Breast epithelium (tissue), 4 donors: Measurements from ENCODE around the gene TMEM164. TPM values are rescaled to one million over a fixed set of nuclear protein-coding genes. Genes with fewer than 3 reads are reported as not detected.

Experiments used
- DNase-seq, 2 donors: peaks; one replicate each; pipeline ENCODE4 v3.0.0-alpha.2; 2019; ENCODE audit warnings: low spot score in 2 of 2
- H3K27ac ChIP-seq, 2 donors: fragments of 200-600 bp; sonication (generic) in 1 of 2; one replicate each; pipeline ENCODE4 v1.5.1; 2016 to 2019; ENCODE audit warnings: mild to moderate bottlenecking in 1 of 2
- H3K27me3 ChIP-seq, 2 donors: fragments of 200-600 bp; sonication (generic) in 1 of 2; one replicate each; pipeline versions ENCODE4 v1.5.1 to v1.6.0; 2017 to 2019; ENCODE audit warnings: control low read depth in 1 of 2, mild to moderate bottlenecking in 1 of 2
- H3K36me3 ChIP-seq: fragments of 200-600 bp; one replicate; pipeline ENCODE4 v1.5.1; 2019
- H3K4me1 ChIP-seq, 2 donors: fragments of 200-600 bp; sonication (generic); one replicate each; pipeline ENCODE4 v1.5.1; 2016 to 2019; ENCODE audit warnings: control low read depth in 1 of 2
- H3K4me3 ChIP-seq, 3 donors: fragments of 200-600 bp; sonication (generic); 1 replicate in 2 of 3; 2 replicates in 1 of 3; pipeline ENCODE4 v1.5.1; 2016 to 2019; ENCODE audit warnings: mild to moderate bottlenecking in 3 of 3, moderate library complexity in 2 of 3
- H3K9me3 ChIP-seq, 2 donors: fragments of 200-600 bp; sonication (generic) in 1 of 2; one replicate each; pipeline ENCODE4 v1.5.1; 2016 to 2019; ENCODE audit warnings: control low read depth in 1 of 2
- POLR2A ChIP-seq: fragments of 450-650 bp; IDR thresholded peaks from one replicate; pipeline ENCODE4 v1.6.1; 2016; ENCODE audit warnings: antibody characterized with exemption, mild to moderate bottlenecking, moderate library complexity
- POLR2AphosphoS5 ChIP-seq, 3 donors: sonication (generic); formaldehyde crosslinking; IDR thresholded peaks; one replicate each; pipeline ENCODE4 v1.6.1; 2017; ENCODE audit warnings: antibody characterized with exemption in 3 of 3
- intact Hi-C: fragments of 100-400 bp; cut with DNase I; formaldehyde crosslinking; loops from one replicate; pipeline ENCODE4 v1.15.1; 2023; ENCODE audit warnings: low total_unique reads
- total RNA-seq, 3 donors: library from RNA; depleted of rRNA; stranded (reverse); fragments of >200 nt; gene quantifications; one replicate each; pipeline ENCODE4 v1.1.0, GENCODE V29; 2016
- TF ChIP-seq, protein P1 (sequence below), 3 donors: fragments of 450-650 bp; IDR thresholded peaks; one replicate each; pipeline ENCODE4 v1.5.1; 2016 to 2017; ENCODE audit warnings: antibody characterized with exemption in 3 of 3, mild to moderate bottlenecking in 3 of 3, moderate library complexity in 3 of 3

TMEM164 gene
- total RNA-seq, 3 donors from 2014 or later = 35.7 to 58.7 (median 56.5) TPM

- H3K27ac ChIP-seq = no peak overlapping the region
- no peak overlapping the region for H3K4me3 ChIP-seq
- no peaks in the 10 kb centered on the region for H3K4me1 ChIP-seq
- TF ChIP-seq POLR2A (no peak), POLR2AphosphoS5 (IDR thresholded peaks at IDR 0.05) (no peak)
- TF ChIP-seq, protein P1, sequence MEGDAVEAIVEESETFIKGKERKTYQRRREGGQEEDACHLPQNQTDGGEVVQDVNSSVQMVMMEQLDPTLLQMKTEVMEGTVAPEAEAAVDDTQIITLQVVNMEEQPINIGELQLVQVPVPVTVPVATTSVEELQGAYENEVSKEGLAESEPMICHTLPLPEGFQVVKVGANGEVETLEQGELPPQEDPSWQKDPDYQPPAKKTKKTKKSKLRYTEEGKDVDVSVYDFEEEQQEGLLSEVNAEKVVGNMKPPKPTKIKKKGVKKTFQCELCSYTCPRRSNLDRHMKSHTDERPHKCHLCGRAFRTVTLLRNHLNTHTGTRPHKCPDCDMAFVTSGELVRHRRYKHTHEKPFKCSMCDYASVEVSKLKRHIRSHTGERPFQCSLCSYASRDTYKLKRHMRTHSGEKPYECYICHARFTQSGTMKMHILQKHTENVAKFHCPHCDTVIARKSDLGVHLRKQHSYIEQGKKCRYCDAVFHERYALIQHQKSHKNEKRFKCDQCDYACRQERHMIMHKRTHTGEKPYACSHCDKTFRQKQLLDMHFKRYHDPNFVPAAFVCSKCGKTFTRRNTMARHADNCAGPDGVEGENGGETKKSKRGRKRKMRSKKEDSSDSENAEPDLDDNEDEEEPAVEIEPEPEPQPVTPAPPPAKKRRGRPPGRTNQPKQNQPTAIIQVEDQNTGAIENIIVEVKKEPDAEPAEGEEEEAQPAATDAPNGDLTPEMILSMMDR (IDR thresholded peaks at IDR 0.05) = no peak
- DNase-seq = no peak
- peaks cover 0 to 19% of the 10 kb centered on the region in 2 donors for H3K27me3 ChIP-seq
- no peaks in the 10 kb centered on the region for H3K36me3 ChIP-seq
- H3K9me3 ChIP-seq = no peaks in the 10 kb centered on the region
- intact Hi-C loops = no loop called here
These were observed 78.4 kb downstream of the TMEM164 start for GRCh38 chrX:110081320-110081719.

DNA sequence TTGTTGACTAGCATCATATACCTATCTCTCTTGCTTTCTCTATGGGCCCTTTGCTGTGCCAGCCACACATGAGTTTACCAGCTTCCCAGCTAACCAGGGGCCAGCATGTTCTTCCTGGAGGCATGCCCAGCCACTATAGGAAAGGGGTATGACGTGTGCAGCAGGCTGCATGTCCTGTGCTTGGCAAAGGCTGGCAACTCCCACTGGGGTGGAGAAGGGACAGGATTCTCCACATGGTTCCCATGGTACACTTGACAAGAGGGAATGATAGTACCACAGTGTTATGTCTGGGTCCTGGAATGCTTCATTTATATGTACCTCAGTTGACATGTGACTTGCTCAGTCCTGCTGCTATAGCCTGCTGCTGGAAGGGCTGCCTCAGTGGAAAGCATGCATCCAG is 78.8 kb downstream of the TMEM164 start:
- intact Hi-C loops = no loop called here
- no peak for TF ChIP-seq POLR2AphosphoS5 (IDR thresholded peaks at IDR 0.05)
- no peak for TF ChIP-seq POLR2A
- TF ChIP-seq, protein P1 (IDR thresholded peaks at IDR 0.05) = no peak
- Histone ChIP-seq H3K4me3 (no peak overlapping the region), H3K36me3 (no peaks in the 10 kb centered on the region), H3K27me3 (peaks cover 0 to 21% of the 10 kb centered on the region in 2 donors), H3K4me1 (no peaks in the 10 kb centered on the region), H3K9me3 (no peaks in the 10 kb centered on the region), H3K27ac (no peak overlapping the region)
- no peak for DNase-seq

- no peaks in the 10 kb centered on the region for H3K9me3 ChIP-seq
- no peaks in the 10 kb centered on the region for H3K4me1 ChIP-seq
- intact Hi-C loops = no loop called here
- H3K36me3 ChIP-seq = no peaks in the 10 kb centered on the region
- TF ChIP-seq, protein P1 (IDR thresholded peaks at IDR 0.05) = no peak
- TF ChIP-seq POLR2AphosphoS5 (IDR thresholded peaks at IDR 0.05) (no peak), POLR2A (no peak)
- DNase-seq = no peak
- no peak overlapping the region for H3K4me3 ChIP-seq
- peaks cover 0 to 25% of the 10 kb centered on the region in 2 donors for H3K27me3 ChIP-seq
- no peak overlapping the region for H3K27ac ChIP-seq
These were observed 79.2 kb downstream of the TMEM164 start for GRCh38 chrX:110082161-110082560.

DNA sequence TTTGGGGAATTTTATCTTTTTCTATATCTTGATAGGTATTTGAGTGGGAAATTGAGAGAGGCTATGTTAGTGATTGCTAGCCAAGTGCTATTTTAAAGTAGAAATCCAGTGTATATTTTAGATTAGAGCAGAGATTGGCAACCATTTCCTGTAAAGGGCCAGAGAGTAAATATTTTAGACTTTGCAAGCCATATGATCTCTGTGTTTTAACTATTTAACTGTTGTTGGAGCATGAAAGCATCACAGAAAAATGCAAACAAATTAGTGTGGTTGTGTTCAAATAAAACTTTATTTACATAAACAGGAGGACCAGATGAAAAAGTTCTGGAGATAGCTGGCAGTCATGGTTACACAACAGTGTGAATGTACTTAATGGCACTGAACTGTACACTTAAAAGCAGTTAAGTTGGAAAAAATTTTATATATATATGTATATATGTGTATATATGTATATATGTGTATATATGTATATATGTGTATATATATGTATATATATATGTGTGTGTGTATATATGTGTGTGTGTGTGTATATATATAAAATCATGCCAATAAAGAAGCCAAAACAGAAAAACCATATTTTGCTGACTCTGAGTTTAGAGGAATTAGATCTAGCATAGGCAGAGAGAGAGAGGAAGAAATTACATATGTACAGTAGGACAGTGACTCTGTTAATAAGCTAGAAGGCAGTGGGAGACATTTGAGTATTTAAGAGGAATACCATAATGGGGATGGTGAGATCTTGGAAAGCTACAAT is 83.4 kb downstream of the TMEM164 start:
- Histone ChIP-seq H3K27ac (no peak overlapping the region), H3K4me1 (no peaks in the 10 kb centered on the region), H3K9me3 (no peaks in the 10 kb centered on the region), H3K4me3 (no peak overlapping the region), H3K27me3 (peaks cover 0 to 33% of the 10 kb centered on the region in 2 donors), H3K36me3 (no peaks in the 10 kb centered on the region)
- TF ChIP-seq POLR2A (no peak), POLR2AphosphoS5 (IDR thresholded peaks at IDR 0.05) (no peak)
- TF ChIP-seq, protein P1 (IDR thresholded peaks at IDR 0.05) = no peak
- intact Hi-C loops = no loop called here
- DNase-seq = no peak

DNA sequence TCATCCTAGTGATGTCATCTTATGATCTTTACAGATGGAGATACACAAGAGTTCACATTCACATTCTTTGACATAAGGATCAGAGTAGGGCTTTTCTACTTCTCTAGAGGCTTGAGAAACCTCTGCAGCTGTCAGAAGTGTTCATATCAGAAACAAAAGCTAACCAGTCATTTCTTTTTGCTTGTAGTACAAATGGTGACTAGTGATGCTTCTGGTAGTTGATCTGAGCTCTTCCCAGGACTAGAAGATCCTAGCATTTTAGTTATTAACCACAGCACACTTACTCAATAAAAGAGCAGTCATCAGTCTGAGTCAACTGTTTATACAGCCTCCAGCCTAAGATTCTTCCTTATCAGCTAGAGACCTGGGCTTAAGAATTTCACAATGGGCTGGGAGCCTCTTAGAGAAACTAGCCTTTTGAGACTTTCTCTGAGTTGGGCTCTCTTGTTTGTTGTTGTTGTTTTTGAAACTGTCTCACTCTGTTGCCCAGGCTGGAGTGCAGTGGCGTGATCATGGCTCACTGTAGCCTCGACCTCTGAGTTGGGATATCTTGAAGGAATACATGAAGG is 84.1 kb downstream of the TMEM164 start:
- Histone ChIP-seq H3K36me3 (no peaks in the 10 kb centered on the region), H3K27ac (no peak overlapping the region), H3K27me3 (peaks cover 0 to 30% of the 10 kb centered on the region in 2 donors), H3K4me1 (no peaks in the 10 kb centered on the region), H3K4me3 (no peak overlapping the region), H3K9me3 (no peaks in the 10 kb centered on the region)
- intact Hi-C loops = no loop called here
- DNase-seq = no peak
- TF ChIP-seq POLR2AphosphoS5 (IDR thresholded peaks at IDR 0.05) (no peak), POLR2A (no peak)
- TF ChIP-seq, protein P1 (IDR thresholded peaks at IDR 0.05) = no peak
